Erythroblast (primary cell): Measurements from ENCODE around the gene ADARB2.
"Not testable (repeated sequence)": the region's sequence is repeated elsewhere in the genome, so short reads cannot be mapped to it uniquely, and the experiment has no call there.

Source experiments
- GATA1 ChIP-seq: IDR thresholded peaks from 2 replicates; pipeline ENCODE4 v1.6.1; 2011; ENCODE audit warnings: low read depth, mild to moderate bottlenecking, control low read depth, low read length, moderate library complexity
- POLR2A ChIP-seq: IDR thresholded peaks from 2 replicates; pipeline ENCODE4 v1.6.1; 2011; ENCODE audit warnings: mild to moderate bottlenecking, low read length

DNA sequence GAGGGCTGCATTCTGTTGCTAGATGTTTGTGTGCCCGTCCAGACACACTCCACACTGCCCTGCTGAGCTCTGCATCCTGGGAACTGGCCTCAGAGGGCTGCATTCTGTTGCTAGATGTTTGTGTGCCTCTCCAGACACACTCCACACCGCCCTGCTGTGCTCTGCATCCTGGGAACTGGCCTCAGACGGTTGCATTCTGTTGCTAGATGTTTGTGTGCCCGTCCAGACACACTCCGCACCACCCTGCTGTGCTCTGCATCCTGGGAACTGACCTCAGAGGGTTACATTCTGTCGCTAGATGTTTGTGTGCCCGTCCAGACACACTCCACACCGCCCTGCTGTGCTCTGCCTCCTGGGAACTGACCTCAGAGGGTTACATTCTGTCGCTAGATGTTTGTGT is 120.6 kb downstream of the ADARB2 start:
- not testable (repeated sequence) for TF ChIP-seq POLR2A, GATA1
